Epithelial cell of esophagus (primary cell): ENCODE measurements around the gene ECHDC1.
A peak's percentile ranks its signal among the peaks of the same experiment; 100 is the strongest.

Experiments
- DNase-seq: peaks from one replicate; pipeline ENCODE4 v3.0.0; 2010; ENCODE audit warnings: low read depth
- H3K4me3 ChIP-seq: 2 replicates; pipeline ENCODE4 v1.5.1; 2011; ENCODE audit warnings: mild to moderate bottlenecking, low read length, control low read depth
- CTCF ChIP-seq: IDR thresholded peaks from 2 replicates; pipeline ENCODE4 v1.5.1; 2011; ENCODE audit warnings: low read depth, mild to moderate bottlenecking, low read length, control low read depth, inconsistent platforms; ENCODE audit not compliant: insufficient read depth; ENCODE audit errors: missing control alignments

Gene ECHDC1

DNA sequence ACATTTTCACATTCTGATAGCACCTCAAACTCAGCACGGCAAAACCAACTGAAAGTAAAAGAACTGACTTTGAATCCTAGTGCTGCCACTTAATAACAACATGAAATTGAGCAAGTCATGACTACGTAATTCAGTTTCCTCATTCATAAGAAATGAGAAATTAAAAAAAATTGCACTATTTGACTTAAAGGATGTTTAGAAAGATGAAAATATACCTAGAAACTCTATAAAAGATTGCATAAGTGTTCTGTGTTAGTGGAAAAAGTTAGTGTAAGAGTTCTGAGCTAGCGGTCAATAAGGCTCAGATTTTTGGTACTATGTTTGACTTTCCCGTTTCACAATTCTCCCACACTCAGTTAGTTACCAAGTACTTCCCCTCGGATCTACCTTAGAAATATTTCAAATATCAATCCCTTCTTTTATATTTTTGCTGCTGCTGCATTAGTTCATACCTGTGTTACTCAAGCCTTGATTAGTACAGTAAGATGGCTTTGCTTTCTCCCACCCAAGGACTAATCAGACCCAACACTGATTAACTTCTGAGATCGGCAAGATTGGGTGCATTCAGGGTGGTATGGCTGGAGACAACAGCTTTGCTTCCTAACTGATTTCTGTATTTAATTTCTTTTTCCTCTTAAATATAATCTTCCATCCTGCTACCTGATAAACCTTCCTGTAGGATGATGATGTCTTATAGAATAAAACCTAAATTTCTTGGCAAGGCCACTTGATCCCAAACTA is 25.9 kb downstream of the ECHDC1 start:
- no peak for DNase-seq
- TF ChIP-seq CTCF: no peak
- no peak overlapping the region for H3K4me3 ChIP-seq

DNA sequence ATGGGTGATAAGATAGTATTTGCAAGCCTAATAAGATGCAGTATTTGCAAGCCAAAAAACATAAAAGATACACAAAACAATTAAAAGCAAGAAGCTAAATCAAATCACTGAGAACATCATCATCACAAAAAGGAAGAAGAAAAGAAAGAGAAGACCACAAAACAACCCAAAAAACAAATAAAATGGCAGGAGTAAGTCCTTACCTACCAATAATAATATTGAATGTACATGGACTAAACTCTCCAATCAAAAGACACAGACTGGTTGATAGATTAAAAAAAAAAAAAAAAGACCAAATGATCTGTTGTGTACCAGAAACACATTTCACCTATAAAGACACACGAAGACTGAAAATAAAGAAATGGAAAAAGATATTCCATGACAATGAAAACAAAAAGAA is 37.7 kb downstream of the ECHDC1 start:
- no peak for TF ChIP-seq CTCF
- H3K4me3 ChIP-seq: no peak overlapping the region

GRCh38 chr6:127303917-127304316 is 39.5 kb downstream of the ECHDC1 start:
- no peak for DNase-seq

More for the DNA sequence above, 37.7 kb downstream of the ECHDC1 start:
- DNase-seq: no peak

DNA sequence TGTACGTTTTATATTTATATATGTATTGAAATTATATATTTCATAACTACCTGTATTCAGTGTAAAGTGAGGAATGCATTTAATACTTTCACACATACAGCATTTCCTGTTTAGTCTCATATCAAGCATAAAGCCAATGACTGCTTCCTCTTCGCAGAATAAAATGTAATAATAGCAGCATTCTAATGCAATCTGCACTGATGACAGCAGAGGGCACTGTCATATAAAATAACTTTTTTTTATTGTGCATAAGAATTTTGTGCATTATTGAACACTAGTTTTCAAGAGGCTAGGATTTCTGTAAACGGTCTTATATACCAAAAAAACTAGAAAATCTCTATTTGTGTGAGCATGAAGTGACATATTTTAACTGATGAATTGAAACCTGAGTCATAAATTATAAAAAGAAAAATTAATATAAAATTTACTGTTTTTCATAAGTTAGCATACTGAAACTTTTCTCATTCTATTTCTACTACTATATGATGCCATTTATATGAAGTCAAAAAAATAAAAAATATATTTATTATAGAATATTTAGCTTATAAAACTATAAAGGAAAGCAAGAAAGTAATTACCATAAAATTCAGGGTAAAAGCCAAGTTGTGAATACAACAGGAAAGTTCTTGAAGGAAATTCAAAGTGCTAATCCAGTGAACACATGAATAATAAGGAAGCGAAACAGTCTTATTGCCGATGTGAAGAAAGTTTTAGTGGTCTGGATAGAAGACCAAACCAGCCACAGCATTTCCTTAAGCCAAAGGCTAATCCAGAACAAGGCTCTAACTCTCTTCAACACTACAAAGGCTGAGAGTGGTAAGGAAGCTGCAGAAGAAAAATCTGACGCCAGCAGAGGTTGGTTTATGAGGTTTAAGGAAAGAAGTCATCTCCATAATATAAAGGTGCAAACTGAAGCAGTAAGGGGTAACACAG is 40.4 kb downstream of the ECHDC1 start:
- no peak overlapping the region for H3K4me3 ChIP-seq
- peak; percentile 65 for TF ChIP-seq CTCF
- peak; percentile 51 for DNase-seq

More at GRCh38 chr6:127303917-127304316, 39.5 kb downstream of the ECHDC1 start:
- no peak for TF ChIP-seq CTCF
- H3K4me3 ChIP-seq: no peak overlapping the region

DNA sequence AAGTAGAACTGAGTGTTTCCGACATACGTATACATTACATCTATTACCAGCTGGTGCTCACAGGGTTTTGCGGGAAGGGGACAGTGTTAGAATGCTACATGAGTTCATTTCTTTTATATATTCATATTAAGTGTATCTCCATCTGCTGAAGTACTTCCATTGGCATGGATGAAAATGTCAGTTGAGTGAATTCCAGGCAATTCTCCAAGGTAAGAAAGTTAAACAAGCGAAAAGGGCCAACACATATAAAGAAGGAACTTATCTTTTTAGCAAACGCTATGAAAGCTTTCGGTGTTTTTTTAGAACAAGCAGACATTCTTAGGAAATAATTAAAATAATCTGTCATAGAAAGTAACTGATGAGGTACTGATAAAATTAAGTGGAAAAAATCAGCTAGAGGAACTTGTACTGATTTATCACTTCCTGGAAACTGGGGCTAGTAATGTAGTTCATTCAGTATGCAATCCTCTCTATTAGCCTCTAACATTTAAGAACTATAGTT is 42.2 kb downstream of the ECHDC1 start:
- no peak overlapping the region for H3K4me3 ChIP-seq
- DNase-seq: no peak
- no peak for TF ChIP-seq CTCF

- TF ChIP-seq CTCF: no peak
- peak; percentile 53 for DNase-seq
- H3K4me3 ChIP-seq: no peak overlapping the region
Observed at GRCh38 chr6:127300411-127300810, 43.0 kb downstream of the ECHDC1 start.
